Endothelial cell of umbilical vein (primary cell): ENCODE results near the gene HSP90B1. TPM values are rescaled to one million over a fixed set of nuclear protein-coding genes. Genes with fewer than 3 reads are reported as not detected.

ENCODE experiments used
- BruUV-seq: library from RNA; stranded (reverse); fragments of 400-500 nt; replicated peaks from 2 replicates; lab custom pipeline; 2021; lab: Mats Ljungman, UMichigan
- CTCF ChIA-PET: fragments of 300-600, 350-600 bp; sonication (Branson Sonifier 250); formaldehyde crosslinking; loops from one replicate; lab custom pipeline; 2021; ENCODE audit warnings: antibody characterized with exemption, inconsistent platforms; lab: Charles Lee
- POLR2A ChIA-PET: fragments of 300-600, 350-600 bp; sonication (Branson Sonifier 250); formaldehyde crosslinking; loops from one replicate; lab custom pipeline; 2021; ENCODE audit warnings: antibody characterized with exemption, inconsistent platforms; lab: Charles Lee
- DNase-seq: peaks from one replicate; pipeline ENCODE4 v3.0.0-alpha.2; 2011; ENCODE audit warnings: low read depth, low spot score
- FAIRE-seq: peaks from 2 replicates; lab custom pipeline; 2011; peaks lifted over from hg19 to GRCh38; lab: Jason Lieb, UNC
- H2AFZ ChIP-seq: 2 replicates; pipeline ENCODE4 v1.6.0; 2012; ENCODE audit warnings: low read depth, low read length, control low read depth, inconsistent platforms
- H3K27ac ChIP-seq: 2 replicates; pipeline ENCODE4 v1.5.1; 2011; ENCODE audit warnings: low read depth, mild to moderate bottlenecking, control low read depth, low read length, moderate library complexity; ENCODE audit not compliant: insufficient read depth
- H3K27me3 ChIP-seq, 2 experiments: 2 replicates each; pipeline versions ENCODE4 v1.6.0 to v1.6.1; 2011; ENCODE audit warnings: low read length in 2 of 2, mixed read lengths in 1 of 2; ENCODE audit not compliant: control insufficient read depth in 2 of 2, insufficient read depth in 2 of 2
- H3K36me3 ChIP-seq, 2 experiments: 2 replicates in 1 of 2; 3 replicates in 1 of 2; pipeline ENCODE4 v1.5.1; 2011; ENCODE audit warnings: low read length in 2 of 2, mild to moderate bottlenecking in 1 of 2, moderate library complexity in 1 of 2; ENCODE audit not compliant: control insufficient read depth in 2 of 2, insufficient read depth in 2 of 2; ENCODE audit errors: extremely low read depth in 1 of 2
- H3K4me1 ChIP-seq: 3 replicates; pipeline ENCODE4 v1.5.1; 2011; ENCODE audit warnings: mild to moderate bottlenecking, low read length; ENCODE audit not compliant: control insufficient read depth, insufficient read depth; ENCODE audit errors: extremely low read depth
- H3K4me2 ChIP-seq: 2 replicates; pipeline ENCODE4 v1.6.1; 2011; ENCODE audit warnings: low read length, control low read depth, mixed read lengths; ENCODE audit not compliant: insufficient read depth
- H3K4me3 ChIP-seq, 3 experiments: fragments of 200-600 bp in 1 of 3; sonication (generic), shearing (Covaris generic) in 1 of 3; replicated peaks in 1 of 3; 2 replicates each; pipeline ENCODE4 v1.5.1; 2011 to 2016; ENCODE audit warnings: control low read depth in 3 of 3, low read length in 3 of 3, mild to moderate bottlenecking in 2 of 3, inconsistent platforms in 1 of 3, low read depth in 1 of 3, moderate library complexity in 1 of 3; ENCODE audit not compliant: insufficient read depth in 1 of 3
- H3K79me2 ChIP-seq: 2 replicates; pipeline ENCODE4 v1.6.0; 2012; ENCODE audit warnings: low read length, inconsistent platforms; ENCODE audit not compliant: control insufficient read depth, insufficient read depth
- H3K9ac ChIP-seq: replicated peaks from 2 replicates; pipeline ENCODE3; 2011; ENCODE audit warnings: low read length, control low read depth; ENCODE audit not compliant: insufficient read depth; ENCODE audit errors: extremely low read depth
- H3K9me1 ChIP-seq: replicated peaks from 3 replicates; pipeline ENCODE4 v1.6.0; 2011; ENCODE audit warnings: mild to moderate bottlenecking, low read length; ENCODE audit not compliant: control insufficient read depth, insufficient read depth; ENCODE audit errors: extremely low read depth
- H3K9me3 ChIP-seq: replicated peaks from 2 replicates; pipeline ENCODE4 v1.5.1; 2012; ENCODE audit warnings: low read length, inconsistent platforms; ENCODE audit not compliant: control insufficient read depth, insufficient read depth
- H4K20me1 ChIP-seq: replicated peaks from 2 replicates; pipeline ENCODE3; 2011; ENCODE audit warnings: mild to moderate bottlenecking, low read length; ENCODE audit not compliant: control insufficient read depth, insufficient read depth; ENCODE audit errors: extremely low read depth
- EZH2 ChIP-seq: IDR thresholded peaks from 2 replicates; pipeline ENCODE4 v1.6.1; 2012; ENCODE audit warnings: borderline replicate concordance, low read depth, mild to moderate bottlenecking, moderate library complexity, low read length, inconsistent platforms; ENCODE audit not compliant: severe bottlenecking
- FOS ChIP-seq: IDR thresholded peaks from 2 replicates; pipeline ENCODE4 v1.6.1; 2011; ENCODE audit warnings: mild to moderate bottlenecking, low read length, moderate library complexity, borderline replicate concordance; ENCODE audit not compliant: insufficient read depth
- GATA2 ChIP-seq: IDR thresholded peaks from 2 replicates; pipeline ENCODE4 v1.7.0; 2011; ENCODE audit warnings: low read depth, mild to moderate bottlenecking, moderate library complexity, mixed read lengths, low read length; ENCODE audit not compliant: insufficient read length, insufficient read depth
- MYC ChIP-seq: IDR thresholded peaks from one replicate; pipeline ENCODE4 v1.6.1; 2011; ENCODE audit warnings: mild to moderate bottlenecking, low read depth, low read length
- POLR2AphosphoS5 ChIP-seq: IDR thresholded peaks from 2 replicates; pipeline ENCODE4 v1.6.1; 2012; ENCODE audit warnings: low read depth, mild to moderate bottlenecking, control low read depth, low read length, moderate library complexity; ENCODE audit not compliant: insufficient read depth
- dilution Hi-C: fragments of 300-500 bp; cut with MboI; formaldehyde crosslinking; loops from one replicate; pipeline ENCODE4 v1.15.0; 2019; ENCODE audit warnings: low sequenced_read_pairs; ENCODE audit not compliant: extremely low pct_ligation_motif_present
- intact Hi-C: fragments of 100-400 bp; cut with micrococcal nuclease; formaldehyde crosslinking; loops from one replicate; pipeline ENCODE4 v1.10.0; 2022
- polyA plus RNA-seq, 4 experiments: library from polyadenylated mRNA; depleted of rRNA in 3 of 4; stranded (reverse) in 3 of 4; unstranded in 1 of 4; fragments of >200 nt; gene quantifications; 2 replicates each; pipeline versions ENCODE4 v1.2.1 to v1.2.3, GENCODE V29; 2011 to 2012; ENCODE audit warnings: missing spikeins in 1 of 4
- total RNA-seq: library from RNA; stranded (reverse); gene quantifications from 2 replicates; pipeline ENCODE4 v1.2.3, GENCODE V29; 2021
- TF ChIP-seq, protein P1 (sequence below): IDR thresholded peaks from 2 replicates; pipeline ENCODE4 v1.6.1; 2011; ENCODE audit not compliant: insufficient read depth, insufficient read length
- TF ChIP-seq, protein P2 (sequence below), 2 donors: IDR thresholded peaks; 1 replicate in 1 of 2; 2 replicates in 1 of 2; pipeline ENCODE4 v1.5.1; 2011; ENCODE audit warnings: low read length in 2 of 2, mild to moderate bottlenecking in 2 of 2, moderate library complexity in 2 of 2, control low read depth in 1 of 2, inconsistent platforms in 1 of 2, low read depth in 1 of 2; ENCODE audit not compliant: insufficient read depth in 1 of 2; ENCODE audit errors: extremely low read depth in 1 of 2

HSP90B1 gene
- total and polyA plus RNA-seq, 2 donors (not counting 3 experiments of a cell fraction or from before 2014, with no cell fraction given) = 310 to 1,310 TPM

GRCh38 chr12:103905730-103906349 is 24.4 kb upstream of the HSP90B1 start:
- ChIA-PET CTCF (no interaction called here), POLR2A (no interaction called here)
- no peak overlapping the region for H3K4me3 ChIP-seq
- H3K9me1 ChIP-seq = no peaks in the 10 kb centered on the region
- no peak overlapping the region for H3K4me2 ChIP-seq
- no peak for DNase-seq
- no peak overlapping the region for H2AFZ ChIP-seq
- no peaks in the 10 kb centered on the region for H3K36me3 ChIP-seq
- H3K79me2 ChIP-seq = no peaks in the 10 kb centered on the region
- intact Hi-C loops = no loop called here
- no peaks in the 10 kb centered on the region for H4K20me1 ChIP-seq
- dilution Hi-C loops = no loop called here
- no peaks in the 10 kb centered on the region for H3K9me3 ChIP-seq
- no peak overlapping the region for H3K9ac ChIP-seq
- no peaks in the 10 kb centered on the region for H3K4me1 ChIP-seq
- TF ChIP-seq, protein P1, sequence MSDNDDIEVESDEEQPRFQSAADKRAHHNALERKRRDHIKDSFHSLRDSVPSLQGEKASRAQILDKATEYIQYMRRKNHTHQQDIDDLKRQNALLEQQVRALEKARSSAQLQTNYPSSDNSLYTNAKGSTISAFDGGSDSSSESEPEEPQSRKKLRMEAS = no peak
- TF ChIP-seq EZH2 (no peak), MYC (no peak)
- no TSS peak for BruUV-seq
- H3K27me3 ChIP-seq = peaks cover 8 to 10% of the 10 kb centered on the region in 2 experiments
- H3K27ac ChIP-seq = no peak overlapping the region
- no peak for FAIRE-seq

DNA sequence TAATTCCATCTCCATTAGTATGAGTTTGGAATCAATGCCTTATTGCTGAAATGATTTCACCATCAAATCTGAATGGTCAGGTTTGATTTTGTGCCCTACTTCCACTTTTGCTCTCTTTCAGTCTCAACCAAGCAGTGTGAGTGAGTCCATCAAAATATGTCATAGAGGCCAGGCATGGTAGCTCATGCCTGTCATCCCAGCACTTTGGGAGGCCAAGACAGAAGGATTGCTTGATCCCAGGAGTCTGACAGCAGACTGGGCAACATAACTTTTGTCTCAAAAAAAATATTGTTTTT is 22.0 kb upstream of the HSP90B1 start:
- H3K36me3 ChIP-seq = no peaks in the 10 kb centered on the region
- H4K20me1 ChIP-seq = no peaks in the 10 kb centered on the region
- ChIA-PET POLR2A (no interaction called here), CTCF (no interaction called here)
- H3K79me2 ChIP-seq = no peaks in the 10 kb centered on the region
- peaks cover 11 to 20% of the 10 kb centered on the region in 2 experiments for H3K27me3 ChIP-seq
- no peaks in the 10 kb centered on the region for H3K9me1 ChIP-seq
- H3K9ac ChIP-seq = no peak overlapping the region
- no peak overlapping the region for H3K4me2 ChIP-seq
- H3K9me3 ChIP-seq = no peaks in the 10 kb centered on the region
- H3K27ac ChIP-seq = no peak overlapping the region
- no peak for DNase-seq
- FAIRE-seq = no peak
- dilution Hi-C loops = no loop called here
- H2AFZ ChIP-seq = no peak overlapping the region
- TF ChIP-seq FOS = no peak
- TF ChIP-seq GATA2 = no peak
- no peak for TF ChIP-seq EZH2
- TF ChIP-seq, protein P1 = no peak
- no peak for TF ChIP-seq MYC
- TF ChIP-seq, protein P2, sequence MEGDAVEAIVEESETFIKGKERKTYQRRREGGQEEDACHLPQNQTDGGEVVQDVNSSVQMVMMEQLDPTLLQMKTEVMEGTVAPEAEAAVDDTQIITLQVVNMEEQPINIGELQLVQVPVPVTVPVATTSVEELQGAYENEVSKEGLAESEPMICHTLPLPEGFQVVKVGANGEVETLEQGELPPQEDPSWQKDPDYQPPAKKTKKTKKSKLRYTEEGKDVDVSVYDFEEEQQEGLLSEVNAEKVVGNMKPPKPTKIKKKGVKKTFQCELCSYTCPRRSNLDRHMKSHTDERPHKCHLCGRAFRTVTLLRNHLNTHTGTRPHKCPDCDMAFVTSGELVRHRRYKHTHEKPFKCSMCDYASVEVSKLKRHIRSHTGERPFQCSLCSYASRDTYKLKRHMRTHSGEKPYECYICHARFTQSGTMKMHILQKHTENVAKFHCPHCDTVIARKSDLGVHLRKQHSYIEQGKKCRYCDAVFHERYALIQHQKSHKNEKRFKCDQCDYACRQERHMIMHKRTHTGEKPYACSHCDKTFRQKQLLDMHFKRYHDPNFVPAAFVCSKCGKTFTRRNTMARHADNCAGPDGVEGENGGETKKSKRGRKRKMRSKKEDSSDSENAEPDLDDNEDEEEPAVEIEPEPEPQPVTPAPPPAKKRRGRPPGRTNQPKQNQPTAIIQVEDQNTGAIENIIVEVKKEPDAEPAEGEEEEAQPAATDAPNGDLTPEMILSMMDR (IDR thresholded peaks at IDR 0.05; ENCODE audit: extremely low read depth in 1 of 2, insufficient read depth in 1 of 2, low read depth in 1 of 2, low read length in 2 of 2) = no peak
- TF ChIP-seq POLR2AphosphoS5 = no peak
- H3K4me3 ChIP-seq = no peak overlapping the region
- BruUV-seq = no TSS peak
- no peaks in the 10 kb centered on the region for H3K4me1 ChIP-seq
- intact Hi-C loops = no loop called here
